ENCODE data around the gene KDM6A.
"Not testable (repeated sequence)": the region's sequence is repeated elsewhere in the genome, so short reads cannot be mapped to it uniquely, and the experiment has no call there.

Gene KDM6A

GRCh38 chrX:44997282-44997812 lies 124.4 kb downstream of the KDM6A start:
- no peak for TF ChIP-seq CTCF (IDR thresholded peaks at IDR 0.05; ENCODE audit: low read depth, low read length, missing control alignments)
- no peak overlapping the region for H3K4me3 ChIP-seq (ENCODE audit: low read depth, low read length)
- in situ Hi-C loops (cut with HindIII; ENCODE audit: low sequenced_read_pairs): no loop called here
- DNase-seq (ENCODE audit: low read depth): no peak

- in situ Hi-C loops (cut with HindIII; ENCODE audit: low sequenced_read_pairs): no loop called here
- DNase-seq (ENCODE audit: low read depth): no peak
- H3K4me3 ChIP-seq (ENCODE audit: low read depth, low read length): no peak overlapping the region
These were observed 124.9 kb downstream of the KDM6A start for GRCh38 chrX:44997888-44998287.

GRCh38 chrX:44999237-44999636 lies 126.2 kb downstream of the KDM6A start:
- DNase-seq (ENCODE audit: low read depth); in situ Hi-C loops (cut with HindIII; ENCODE audit: low sequenced_read_pairs); H3K4me3 ChIP-seq (ENCODE audit: low read depth, low read length): not testable (repeated sequence)

More at GRCh38 chrX:44997888-44998287, 124.9 kb downstream of the KDM6A start:
- no peak for TF ChIP-seq CTCF (IDR thresholded peaks at IDR 0.05; ENCODE audit: low read depth, low read length, missing control alignments)

- DNase-seq (ENCODE audit: low read depth); in situ Hi-C loops (cut with HindIII; ENCODE audit: low sequenced_read_pairs); H3K4me3 ChIP-seq (ENCODE audit: low read depth, low read length): not testable (repeated sequence)
These were observed 126.9 kb downstream of the KDM6A start for GRCh38 chrX:44999872-45000271.

- no peak for TF ChIP-seq CTCF (IDR thresholded peaks at IDR 0.05; ENCODE audit: low read depth, low read length, missing control alignments)
- in situ Hi-C loops (cut with HindIII; ENCODE audit: low sequenced_read_pairs): no loop called here
- H3K4me3 ChIP-seq (ENCODE audit: low read depth, low read length): no peak overlapping the region
- no peak for DNase-seq (ENCODE audit: low read depth)
These were observed 128.1 kb downstream of the KDM6A start for GRCh38 chrX:45001048-45001447.

- DNase-seq (ENCODE audit: low read depth): no peak
- no peak for TF ChIP-seq CTCF (IDR thresholded peaks at IDR 0.05; ENCODE audit: low read depth, low read length, missing control alignments)
- in situ Hi-C loops (cut with HindIII; ENCODE audit: low sequenced_read_pairs): no loop called here
- H3K4me3 ChIP-seq (ENCODE audit: low read depth, low read length): no peak overlapping the region
These were observed 130.1 kb downstream of the KDM6A start for GRCh38 chrX:45003085-45003484.

GRCh38 chrX:45006002-45006800 lies 133.2 kb downstream of the KDM6A start:
- in situ Hi-C loops (cut with HindIII; ENCODE audit: low sequenced_read_pairs): loop anchor here (5.0 kb wide), 1 partner anchor 49 kb away; no protein-coding TSS in a partner anchor
- no peak for DNase-seq (ENCODE audit: low read depth)
- H3K4me3 ChIP-seq (ENCODE audit: low read depth, low read length): no peak overlapping the region

More at GRCh38 chrX:45006002-45006800, 133.2 kb downstream of the KDM6A start:
- no peak for TF ChIP-seq CTCF (IDR thresholded peaks at IDR 0.05; ENCODE audit: low read depth, low read length, missing control alignments)

Measured in astrocyte of the cerebellum (primary cell).